Right lobe of liver (tissue), 6 donors: ENCODE results near the gene CYP39A1. TPM values are rescaled to one million over a fixed set of nuclear protein-coding genes. Genes with fewer than 3 reads are reported as not detected.

Experiments
- ATAC-seq, 4 donors: fragments of 200-7000 bp; cut with Tn5 transposase; one replicate each; pipeline ENCODE4 v1.9.1; 2020; ENCODE audit warnings: mild to moderate bottlenecking in 4 of 4, moderate library complexity in 4 of 4
- DNase-seq, 3 donors: peaks; one replicate each; pipeline ENCODE4 v3.0.0-alpha.2; 2020
- H3K27ac ChIP-seq, 3 donors: fragments of 200-600 bp; one replicate each; pipeline ENCODE4 v1.8.0; 2022
- H3K27me3 ChIP-seq, 2 donors: fragments of 200-600 bp; one replicate each; pipeline ENCODE4 v1.8.0; 2022
- H3K36me3 ChIP-seq, 4 donors: fragments of 200-600 bp; sonication (generic) in 1 of 4; one replicate each; pipeline versions ENCODE4 v1.5.1 to v1.8.0; 2017 to 2022; ENCODE audit warnings: control low read depth in 1 of 4
- H3K4me1 ChIP-seq, 4 donors: fragments of 200-600 bp; sonication (generic) in 1 of 4; one replicate each; pipeline versions ENCODE4 v1.5.1 to v1.8.0; 2017 to 2022; ENCODE audit warnings: control low read depth in 1 of 4
- H3K4me3 ChIP-seq, 3 donors: fragments of 200-600 bp; one replicate each; pipeline ENCODE4 v1.8.0; 2022
- H3K9me3 ChIP-seq, 4 donors: fragments of 200-600 bp; sonication (generic) in 1 of 4; one replicate each; pipeline versions ENCODE4 v1.5.1 to v1.8.0; 2017 to 2022; ENCODE audit warnings: control low read depth in 1 of 4
- CTCF ChIP-seq, 4 donors: fragments of 200-600 bp in 3 of 4; fragments of 450-650 bp in 1 of 4; IDR thresholded peaks; one replicate each; pipeline versions ENCODE4 v1.5.1 to v1.8.0; 2016 to 2022; ENCODE audit warnings: antibody characterized with exemption in 4 of 4, mild to moderate bottlenecking in 2 of 4
- POLR2A ChIP-seq: fragments of 450-650 bp; IDR thresholded peaks from one replicate; pipeline ENCODE4 v1.6.1; 2017; ENCODE audit warnings: antibody characterized with exemption, mild to moderate bottlenecking
- WGBS: methylation state at CpG from one replicate; pipeline ENCODE4 v1.1.6; 2018; ENCODE audit warnings: low coverage, low lambda C conversion rate; ENCODE audit not compliant: insufficient coverage; ENCODE audit errors: missing lambda C conversion rate; 5-methylcytosine and 5-hydroxymethylcytosine counted together
- intact Hi-C, 2 donors: fragments of 100-400 bp; cut with DNase I; formaldehyde crosslinking; loops; one replicate each; pipeline versions ENCODE4 v1.11.2 to v1.14.1; 2022
- long read RNA-seq: library from polyadenylated mRNA; unstranded; transcript quantifications from one replicate; pipeline ENCODE4 v2.0.0, GENCODE V29; 2019
- total RNA-seq, 6 experiments: library from RNA; depleted of rRNA in 2 of 6; stranded (reverse); fragments of >200 nt in 2 of 6; fragmentation: NEBNext Ultra II Directional in 3 of 6; extraction: Animal tissue kit (Norgen Biotek cat#: 25700) in 3 of 6; gene quantifications; one replicate each; pipeline versions ENCODE4 v1.1.0 to v1.2.4, GENCODE V29; 2016 to 2023
- donor health status: DM: no; HTN: yes; CAD: no.
- donor health status: DM: no; HTN: no; CAD: no.
- donor health status: DM: no; HTN: no; CAD: no.
- donor health status: DM: no; HTN: yes; CAD: no.
- donor health status: DM: no; HTN: yes; CAD: no.

The CYP39A1 gene
- total RNA-seq: 10 to 100 TPM; 21.2 to 59.7 (median 37.2) TPM
- long read RNA-seq, transcript CYP39A1-201 (12 exons, 2,176 nt): major isoform, 15 of 24 reads
- long read RNA-seq, partial matches to known transcripts: 5 of 24 reads
- long read RNA-seq, other reads (novel, unspliced or antisense): 4 of 24 reads

GRCh38 chr6:46652603-46653438, at the start of gene CYP39A1, which contains the start of gene SLC25A27:
CYP39A1 (minus strand) TSS chr6:46652818; CDS start chr6:46652582, 236 bp downstream.
SLC25A27 (plus strand) TSS chr6:46652975; CDS start chr6:46653193, 218 bp downstream.
- Histone ChIP-seq H3K36me3 (peaks cover 0 to 5% (median 0%) of the 10 kb centered on the region in 4 donors), H3K27me3 (no peaks in the 10 kb centered on the region), H3K9me3 (no peaks in the 10 kb centered on the region), H3K4me3 (peak within 1 kb of the TSS; percentile 84 to 92 (median 90)), H3K4me1 (peaks cover 0 to 11% (median 4%) of the 10 kb centered on the region in 4 donors), H3K27ac (peak within 1 kb of the TSS; percentile 60 to 98 (median 92))
- intact Hi-C loops: no loop called here
- peak; percentile 96 to 99 (median 98) for DNase-seq
- peak; percentile 87 to 98 (median 95) for ATAC-seq
- 2% methylated on average over 23 of the region's 72 CpGs for WGBS
- TF ChIP-seq CTCF (IDR thresholded peaks at IDR 0.05) (no peak), POLR2A (peak; percentile 89)

GRCh38 chr6:46699970-46700369, 47.4 kb upstream of the CYP39A1 start:
- Histone ChIP-seq H3K27me3 (no peaks in the 10 kb centered on the region), H3K36me3 (no peaks in the 10 kb centered on the region), H3K9me3 (no peaks in the 10 kb centered on the region), H3K4me3 (no peak overlapping the region), H3K4me1 (no peaks in the 10 kb centered on the region), H3K27ac (no peak overlapping the region)
- 68% methylated on average over 1 of the region's 1 CpG for WGBS
- ATAC-seq (no peak), DNase-seq (no peak)
- TF ChIP-seq CTCF (IDR thresholded peaks at IDR 0.05) (no peak), POLR2A (no peak)
- intact Hi-C loops: no loop called here

- WGBS: 12% methylated on average over 1 of the region's 1 CpG
- TF ChIP-seq POLR2A (no peak), CTCF (IDR thresholded peaks at IDR 0.05) (no peak)
- intact Hi-C loops: no loop called here
- Histone ChIP-seq H3K4me1 (peaks cover 0 to 14% (median 2%) of the 10 kb centered on the region in 4 donors), H3K36me3 (no peaks in the 10 kb centered on the region), H3K27ac (no peak overlapping the region), H3K9me3 (no peaks in the 10 kb centered on the region), H3K27me3 (no peaks in the 10 kb centered on the region), H3K4me3 (no peak overlapping the region)
- DNase-seq (no peak), ATAC-seq (peak in 3 of 4 donors; percentile 47 to 83 (median 63))
Observed at GRCh38 chr6:46690911-46691451, 38.4 kb upstream of the CYP39A1 start.

- H3K9me3 ChIP-seq: no peaks in the 10 kb centered on the region
- ATAC-seq (peak; percentile 35 to 46 (median 40)), DNase-seq (no peak)
- no peak overlapping the region for H3K27ac ChIP-seq
- no peak overlapping the region for H3K4me3 ChIP-seq
- intact Hi-C loops: no loop called here
- TF ChIP-seq CTCF (IDR thresholded peaks at IDR 0.05) (no peak), POLR2A (no peak)
- peaks cover 0 to 14% (median 2%) of the 10 kb centered on the region in 4 donors for H3K4me1 ChIP-seq
- no peaks in the 10 kb centered on the region for H3K36me3 ChIP-seq
- H3K27me3 ChIP-seq: no peaks in the 10 kb centered on the region
- WGBS: 85% methylated on average over 2 of the region's 2 CpGs
Observed at GRCh38 chr6:46690141-46690755, 37.6 kb upstream of the CYP39A1 start.
